Measurements from ENCODE around the gene CYTH2.

CYTH2 gene

GRCh38 chr19:48441360-48442050 lies 27.7 kb upstream of the CYTH2 start:
- no peak for ATAC-seq
- TF ChIP-seq BACH2 (CRISPR knock-in tag; IDR thresholded peaks at IDR 0.05; ENCODE audit: borderline replicate concordance) (no peak), PPARA (CRISPR knock-in tag; IDR thresholded peaks at IDR 0.05; ENCODE audit: borderline replicate concordance) (no peak), GLIS3 (CRISPR knock-in tag; IDR thresholded peaks at IDR 0.05) (no peak)

DNA sequence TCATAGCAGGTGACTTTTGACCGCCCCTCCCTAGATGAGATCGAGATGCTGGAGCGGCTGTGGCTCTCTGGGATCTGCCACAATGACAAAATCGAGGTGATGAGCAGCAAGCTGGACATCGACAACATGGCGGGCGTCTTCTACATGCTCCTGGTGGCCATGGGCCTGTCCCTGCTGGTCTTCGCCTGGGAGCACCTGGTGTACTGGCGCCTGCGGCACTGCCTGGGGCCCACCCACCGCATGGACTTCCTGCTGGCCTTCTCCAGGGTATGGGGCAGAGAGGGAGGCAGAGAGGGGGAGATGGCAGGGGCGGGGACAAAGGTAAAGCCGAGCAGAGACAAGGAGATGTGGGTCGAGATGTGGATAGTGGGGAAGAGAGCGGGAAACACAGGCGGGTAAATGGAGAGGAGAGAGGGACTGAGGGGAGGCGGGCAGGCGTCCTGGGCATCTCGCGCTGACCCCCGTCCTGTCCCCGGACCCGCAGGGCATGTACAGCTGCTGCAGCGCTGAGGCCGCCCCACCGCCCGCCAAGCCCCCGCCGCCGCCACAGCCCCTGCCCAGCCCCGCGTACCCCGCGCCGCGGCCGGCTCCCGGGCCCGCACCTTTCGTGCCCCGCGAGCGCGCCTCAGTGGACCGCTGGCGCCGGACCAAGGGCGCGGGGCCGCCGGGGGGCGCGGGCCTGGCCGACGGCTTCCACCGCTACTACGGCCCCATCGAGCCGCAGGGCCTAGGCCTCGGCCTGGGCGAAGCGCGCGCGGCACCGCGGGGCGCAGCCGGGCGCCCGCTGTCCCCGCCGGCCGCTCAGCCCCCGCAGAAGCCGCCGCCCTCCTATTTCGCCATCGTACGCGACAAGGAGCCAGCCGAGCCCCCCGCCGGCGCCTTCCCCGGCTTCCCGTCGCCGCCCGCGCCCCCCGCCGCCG lies 26.8 kb upstream of the CYTH2 start:
- TF ChIP-seq OSR1 (CRISPR knock-in tag; IDR thresholded peaks at IDR 0.05) (no peak), TCF4 (CRISPR knock-in tag; IDR thresholded peaks at IDR 0.05; ENCODE audit: borderline replicate concordance) (no peak), ISL1 (CRISPR knock-in tag; IDR thresholded peaks at IDR 0.05) (no peak), BACH2 (CRISPR knock-in tag; IDR thresholded peaks at IDR 0.05; ENCODE audit: borderline replicate concordance) (no peak), ZFP3 (CRISPR knock-in tag; IDR thresholded peaks at IDR 0.05) (no peak), ZC3H10 (CRISPR knock-in tag; IDR thresholded peaks at IDR 0.05) (no peak), TOX (CRISPR knock-in tag; IDR thresholded peaks at IDR 0.05; ENCODE audit: borderline replicate concordance) (no peak), ZNF70 (CRISPR knock-in tag; IDR thresholded peaks at IDR 0.05) (no peak), ESRRG (CRISPR knock-in tag; IDR thresholded peaks at IDR 0.05) (no peak), GLIS3 (CRISPR knock-in tag; IDR thresholded peaks at IDR 0.05) (no peak), ARNTL (CRISPR knock-in tag; IDR thresholded peaks at IDR 0.05; ENCODE audit: borderline replicate concordance, low read depth) (no peak), POU6F1 (CRISPR knock-in tag; IDR thresholded peaks at IDR 0.05; ENCODE audit: borderline replicate concordance, low read depth) (no peak)
- TF ChIP-seq, protein P1, sequence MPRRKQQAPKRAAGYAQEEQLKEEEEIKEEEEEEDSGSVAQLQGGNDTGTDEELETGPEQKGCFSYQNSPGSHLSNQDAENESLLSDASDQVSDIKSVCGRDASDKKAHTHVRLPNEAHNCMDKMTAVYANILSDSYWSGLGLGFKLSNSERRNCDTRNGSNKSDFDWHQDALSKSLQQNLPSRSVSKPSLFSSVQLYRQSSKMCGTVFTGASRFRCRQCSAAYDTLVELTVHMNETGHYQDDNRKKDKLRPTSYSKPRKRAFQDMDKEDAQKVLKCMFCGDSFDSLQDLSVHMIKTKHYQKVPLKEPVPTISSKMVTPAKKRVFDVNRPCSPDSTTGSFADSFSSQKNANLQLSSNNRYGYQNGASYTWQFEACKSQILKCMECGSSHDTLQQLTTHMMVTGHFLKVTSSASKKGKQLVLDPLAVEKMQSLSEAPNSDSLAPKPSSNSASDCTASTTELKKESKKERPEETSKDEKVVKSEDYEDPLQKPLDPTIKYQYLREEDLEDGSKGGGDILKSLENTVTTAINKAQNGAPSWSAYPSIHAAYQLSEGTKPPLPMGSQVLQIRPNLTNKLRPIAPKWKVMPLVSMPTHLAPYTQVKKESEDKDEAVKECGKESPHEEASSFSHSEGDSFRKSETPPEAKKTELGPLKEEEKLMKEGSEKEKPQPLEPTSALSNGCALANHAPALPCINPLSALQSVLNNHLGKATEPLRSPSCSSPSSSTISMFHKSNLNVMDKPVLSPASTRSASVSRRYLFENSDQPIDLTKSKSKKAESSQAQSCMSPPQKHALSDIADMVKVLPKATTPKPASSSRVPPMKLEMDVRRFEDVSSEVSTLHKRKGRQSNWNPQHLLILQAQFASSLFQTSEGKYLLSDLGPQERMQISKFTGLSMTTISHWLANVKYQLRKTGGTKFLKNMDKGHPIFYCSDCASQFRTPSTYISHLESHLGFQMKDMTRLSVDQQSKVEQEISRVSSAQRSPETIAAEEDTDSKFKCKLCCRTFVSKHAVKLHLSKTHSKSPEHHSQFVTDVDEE (CRISPR knock-in tag; IDR thresholded peaks at IDR 0.05), result no peak
- no peak for ATAC-seq

- ATAC-seq, result no peak
- TF ChIP-seq, protein P1 (CRISPR knock-in tag; IDR thresholded peaks at IDR 0.05), result no peak
- no peak for TF ChIP-seq RARB (CRISPR knock-in tag; IDR thresholded peaks at IDR 0.05)
- no peak for TF ChIP-seq POU6F1 (CRISPR knock-in tag; IDR thresholded peaks at IDR 0.05; ENCODE audit: borderline replicate concordance, low read depth)
- TF ChIP-seq ARNTL (CRISPR knock-in tag; IDR thresholded peaks at IDR 0.05; ENCODE audit: borderline replicate concordance, low read depth), result no peak
- TF ChIP-seq TOX (CRISPR knock-in tag; IDR thresholded peaks at IDR 0.05; ENCODE audit: borderline replicate concordance), result no peak
- TF ChIP-seq, protein P2, sequence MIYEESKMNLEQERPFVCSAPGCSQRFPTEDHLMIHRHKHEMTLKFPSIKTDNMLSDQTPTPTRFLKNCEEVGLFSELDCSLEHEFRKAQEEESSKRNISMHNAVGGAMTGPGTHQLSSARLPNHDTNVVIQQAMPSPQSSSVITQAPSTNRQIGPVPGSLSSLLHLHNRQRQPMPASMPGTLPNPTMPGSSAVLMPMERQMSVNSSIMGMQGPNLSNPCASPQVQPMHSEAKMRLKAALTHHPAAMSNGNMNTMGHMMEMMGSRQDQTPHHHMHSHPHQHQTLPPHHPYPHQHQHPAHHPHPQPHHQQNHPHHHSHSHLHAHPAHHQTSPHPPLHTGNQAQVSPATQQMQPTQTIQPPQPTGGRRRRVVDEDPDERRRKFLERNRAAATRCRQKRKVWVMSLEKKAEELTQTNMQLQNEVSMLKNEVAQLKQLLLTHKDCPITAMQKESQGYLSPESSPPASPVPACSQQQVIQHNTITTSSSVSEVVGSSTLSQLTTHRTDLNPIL (CRISPR knock-in tag; IDR thresholded peaks at IDR 0.05; ENCODE audit: low read depth), result no peak
- TF ChIP-seq ZFP3 (CRISPR knock-in tag; IDR thresholded peaks at IDR 0.05), result no peak
- no peak for TF ChIP-seq ZNF70 (CRISPR knock-in tag; IDR thresholded peaks at IDR 0.05)
- TF ChIP-seq, protein P3, sequence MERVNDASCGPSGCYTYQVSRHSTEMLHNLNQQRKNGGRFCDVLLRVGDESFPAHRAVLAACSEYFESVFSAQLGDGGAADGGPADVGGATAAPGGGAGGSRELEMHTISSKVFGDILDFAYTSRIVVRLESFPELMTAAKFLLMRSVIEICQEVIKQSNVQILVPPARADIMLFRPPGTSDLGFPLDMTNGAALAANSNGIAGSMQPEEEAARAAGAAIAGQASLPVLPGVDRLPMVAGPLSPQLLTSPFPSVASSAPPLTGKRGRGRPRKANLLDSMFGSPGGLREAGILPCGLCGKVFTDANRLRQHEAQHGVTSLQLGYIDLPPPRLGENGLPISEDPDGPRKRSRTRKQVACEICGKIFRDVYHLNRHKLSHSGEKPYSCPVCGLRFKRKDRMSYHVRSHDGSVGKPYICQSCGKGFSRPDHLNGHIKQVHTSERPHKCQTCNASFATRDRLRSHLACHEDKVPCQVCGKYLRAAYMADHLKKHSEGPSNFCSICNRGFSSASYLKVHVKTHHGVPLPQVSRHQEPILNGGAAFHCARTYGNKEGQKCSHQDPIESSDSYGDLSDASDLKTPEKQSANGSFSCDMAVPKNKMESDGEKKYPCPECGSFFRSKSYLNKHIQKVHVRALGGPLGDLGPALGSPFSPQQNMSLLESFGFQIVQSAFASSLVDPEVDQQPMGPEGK (CRISPR knock-in tag; IDR thresholded peaks at IDR 0.05; ENCODE audit: borderline replicate concordance), result no peak
- TF ChIP-seq ZC3H10 (CRISPR knock-in tag; IDR thresholded peaks at IDR 0.05), result no peak
- no peak for TF ChIP-seq ZFP30 (CRISPR knock-in tag; IDR thresholded peaks at IDR 0.05)
- no peak for TF ChIP-seq BACH2 (CRISPR knock-in tag; IDR thresholded peaks at IDR 0.05; ENCODE audit: borderline replicate concordance)
- no peak for TF ChIP-seq PPARA (CRISPR knock-in tag; IDR thresholded peaks at IDR 0.05; ENCODE audit: borderline replicate concordance)
- TF ChIP-seq ZNF565 (CRISPR knock-in tag; conservative IDR thresholded peaks at IDR 0.05; ENCODE audit: low read depth), result no peak
- TF ChIP-seq GLIS3 (CRISPR knock-in tag; IDR thresholded peaks at IDR 0.05), result no peak
- TF ChIP-seq ZNF8 (CRISPR knock-in tag; IDR thresholded peaks at IDR 0.05), result no peak
- TF ChIP-seq CSDC2 (CRISPR knock-in tag; IDR thresholded peaks at IDR 0.05), result no peak
These were observed 25.9 kb upstream of the CYTH2 start for GRCh38 chr19:48443256-48443655.
